Neural progenitor cell (in vitro differentiated cells): Measurements from ENCODE around the gene ARFRP1.

Experiments
- EZH2phosphoT487 ChIP-seq: fragments of 200-600 bp; sonication (generic); IDR thresholded peaks from 2 replicates; pipeline ENCODE4 v1.6.1; 2017; ENCODE audit warnings: antibody characterized with exemption
- TF ChIP-seq, protein P1 (sequence below): fragments of 200-600 bp; sonication (generic); IDR thresholded peaks from 2 replicates; pipeline ENCODE4 v1.5.1; 2017; ENCODE audit warnings: antibody characterized with exemption, mild to moderate bottlenecking

DNA sequence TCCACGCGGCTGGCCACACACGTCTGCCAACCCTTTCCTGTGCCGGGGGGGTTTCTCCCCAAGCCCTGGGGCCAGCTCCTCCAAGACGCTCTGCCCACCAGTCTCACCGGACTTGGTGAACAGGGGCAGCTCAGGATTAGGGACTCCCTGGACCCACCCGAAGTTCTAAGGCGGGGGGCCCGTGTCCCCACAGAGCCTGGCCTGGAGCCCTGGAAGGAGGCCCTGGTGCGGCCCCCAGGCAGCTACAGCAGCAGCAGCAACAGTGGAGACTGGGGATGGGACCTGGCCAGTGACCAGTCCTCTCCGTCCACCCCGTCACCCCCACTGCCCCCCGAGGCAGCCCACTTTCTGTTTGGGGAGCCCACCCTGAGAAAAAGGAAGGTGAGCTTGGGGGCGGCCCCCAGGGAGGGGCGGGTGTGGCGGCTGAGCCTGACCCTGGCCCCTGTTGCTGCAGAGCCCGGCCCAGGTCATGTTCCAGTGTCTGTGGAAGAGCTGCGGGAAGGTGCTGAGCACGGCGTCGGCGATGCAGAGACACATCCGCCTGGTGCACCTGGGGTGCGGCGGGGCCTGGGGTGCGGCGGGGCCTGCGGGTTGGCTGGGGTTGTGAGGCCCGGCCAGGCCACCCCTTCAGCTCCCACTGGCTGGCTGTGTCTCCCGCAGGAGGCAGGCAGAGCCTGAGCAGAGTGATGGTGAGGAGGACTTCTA is 34.1 kb upstream of the ARFRP1 start:
- TF ChIP-seq, protein P1, sequence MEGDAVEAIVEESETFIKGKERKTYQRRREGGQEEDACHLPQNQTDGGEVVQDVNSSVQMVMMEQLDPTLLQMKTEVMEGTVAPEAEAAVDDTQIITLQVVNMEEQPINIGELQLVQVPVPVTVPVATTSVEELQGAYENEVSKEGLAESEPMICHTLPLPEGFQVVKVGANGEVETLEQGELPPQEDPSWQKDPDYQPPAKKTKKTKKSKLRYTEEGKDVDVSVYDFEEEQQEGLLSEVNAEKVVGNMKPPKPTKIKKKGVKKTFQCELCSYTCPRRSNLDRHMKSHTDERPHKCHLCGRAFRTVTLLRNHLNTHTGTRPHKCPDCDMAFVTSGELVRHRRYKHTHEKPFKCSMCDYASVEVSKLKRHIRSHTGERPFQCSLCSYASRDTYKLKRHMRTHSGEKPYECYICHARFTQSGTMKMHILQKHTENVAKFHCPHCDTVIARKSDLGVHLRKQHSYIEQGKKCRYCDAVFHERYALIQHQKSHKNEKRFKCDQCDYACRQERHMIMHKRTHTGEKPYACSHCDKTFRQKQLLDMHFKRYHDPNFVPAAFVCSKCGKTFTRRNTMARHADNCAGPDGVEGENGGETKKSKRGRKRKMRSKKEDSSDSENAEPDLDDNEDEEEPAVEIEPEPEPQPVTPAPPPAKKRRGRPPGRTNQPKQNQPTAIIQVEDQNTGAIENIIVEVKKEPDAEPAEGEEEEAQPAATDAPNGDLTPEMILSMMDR = no peak
- no peak for TF ChIP-seq EZH2phosphoT487
